Activated CD8-positive, alpha-beta memory T cell treated with anti-CD3 and anti-CD28 coated beads for 4 hours (primary cell): Measurements from ENCODE around the gene AK3.

ENCODE experiments used
- DNase-seq, 2 donors: peaks; one replicate each; pipeline ENCODE4 v3.0.0-alpha.2; 2020; ENCODE audit warnings: low read depth in 2 of 2

The AK3 gene

GRCh38 chr9:4748612-4749011, 7.6 kb upstream of the AK3 start:
- no peak for DNase-seq

- no peak for DNase-seq
Measured at GRCh38 chr9:4746278-4747030, 5.5 kb upstream of the AK3 start.

GRCh38 chr9:4743131-4743875, 2.3 kb upstream of the AK3 start:
- DNase-seq: no peak

- no peak for DNase-seq
Measured at GRCh38 chr9:4742246-4742645, 1.2 kb upstream of the AK3 start.

- no peak for DNase-seq
Measured at GRCh38 chr9:4741365-4742089, 525 bp upstream of the AK3 start.

- no peak for DNase-seq
Measured at GRCh38 chr9:4740388-4740637, 689 bp downstream of the AK3 start.

GRCh38 chr9:4739587-4740387, 1.2 kb downstream of the AK3 start:
- DNase-seq: no peak

- DNase-seq: no peak
Measured at GRCh38 chr9:4738866-4739586, 2.0 kb downstream of the AK3 start.

GRCh38 chr9:4734150-4734549, 6.9 kb downstream of the AK3 start:
- DNase-seq: no peak

- no peak for DNase-seq
Measured at GRCh38 chr9:4732890-4733289, 8.1 kb downstream of the AK3 start.

GRCh38 chr9:4727593-4727992, 13.4 kb downstream of the AK3 start:
- no peak for DNase-seq

- DNase-seq: no peak
Measured at GRCh38 chr9:4725706-4726442, 15.1 kb downstream of the AK3 start.

- DNase-seq: no peak
Measured at GRCh38 chr9:4721736-4722135, 19.3 kb downstream of the AK3 start.

- no peak for DNase-seq
Measured at GRCh38 chr9:4718911-4719310, 22.1 kb downstream of the AK3 start.

GRCh38 chr9:4717815-4718214, 23.2 kb downstream of the AK3 start:
- DNase-seq: no peak

- DNase-seq: no peak
Measured at GRCh38 chr9:4716163-4716562, 24.8 kb downstream of the AK3 start.

- no peak for DNase-seq
Measured at GRCh38 chr9:4714266-4715016, 26.6 kb downstream of the AK3 start.

GRCh38 chr9:4713849-4714248, 27.2 kb downstream of the AK3 start:
- DNase-seq: no peak

GRCh38 chr9:4709380-4709779, 31.6 kb downstream of the AK3 start:
- no peak for DNase-seq

- DNase-seq: no peak
Measured at GRCh38 chr9:4706971-4707622, 33.9 kb downstream of the AK3 start.
